GM19438 (cell line): ENCODE data around the gene FNIP1.
"Not testable (repeated sequence)": the region's sequence is repeated elsewhere in the genome, so short reads cannot be mapped to it uniquely, and the experiment has no call there.

Experiments
- ATAC-seq: cut with Tn5 transposase; IDR thresholded peaks from one replicate; pipeline ENCODE4 v1.9.1; 2021; ENCODE audit warnings: low read depth; ENCODE audit not compliant: unreplicated experiment

Gene FNIP1

DNA sequence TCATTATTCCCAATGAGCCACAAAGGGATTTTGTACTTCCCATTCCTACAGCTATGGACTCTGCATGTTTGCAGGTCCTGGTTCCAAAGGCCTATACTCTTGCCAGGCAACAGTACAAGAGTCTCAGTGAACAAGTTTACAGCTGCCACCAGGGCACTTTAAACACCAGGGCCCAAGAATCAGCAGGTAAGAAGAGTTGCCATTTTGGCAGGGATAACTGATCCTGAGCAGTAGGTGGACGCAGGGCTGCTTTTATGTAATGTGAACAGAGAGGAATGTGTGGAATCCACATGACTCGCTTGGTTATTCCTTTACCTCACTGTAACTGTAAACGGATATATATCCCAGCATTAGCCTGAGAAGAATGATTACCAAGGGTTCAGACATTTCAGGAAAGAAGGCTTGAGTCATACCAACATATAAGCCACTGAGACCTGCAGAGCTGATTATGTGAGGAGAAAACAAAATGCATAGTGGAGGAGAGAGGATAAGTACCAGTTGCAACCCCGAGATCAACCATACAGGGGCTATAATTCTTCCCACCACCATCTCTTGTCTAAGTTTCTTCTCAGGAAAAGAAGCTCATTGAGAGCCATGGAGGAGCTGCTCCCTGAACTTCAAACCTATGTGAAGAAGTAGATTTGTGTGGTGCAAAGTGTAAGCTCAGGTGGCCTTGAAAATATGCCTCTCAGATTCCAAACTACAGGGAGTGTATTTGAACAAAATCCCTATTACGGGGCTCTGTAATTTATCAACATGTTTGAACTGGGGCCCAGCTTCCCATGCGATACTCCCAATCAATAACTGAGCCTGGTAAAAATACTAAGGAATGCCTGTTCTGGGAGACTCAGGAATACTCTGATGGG is 186.4 kb downstream of the FNIP1 start:
- ATAC-seq = no peak

DNA sequence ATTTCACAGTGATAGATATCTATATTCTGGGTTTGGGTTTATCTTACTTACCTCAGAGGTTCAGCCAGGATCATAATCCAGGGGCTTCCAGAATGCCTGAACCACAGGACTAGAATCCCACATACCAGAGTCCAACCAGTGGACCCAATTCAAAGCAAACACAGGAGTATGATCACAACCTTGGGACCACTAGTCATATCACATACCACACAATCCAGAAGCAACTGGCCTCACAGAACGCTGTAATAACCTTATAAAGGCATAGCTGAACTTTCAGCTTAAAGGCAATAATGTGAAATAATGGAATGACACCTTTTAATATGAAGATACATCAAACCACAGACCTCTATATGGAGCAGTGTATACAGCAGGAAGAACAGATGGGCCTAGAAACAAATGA is 187.0 kb downstream of the FNIP1 start:
- no peak for ATAC-seq

DNA sequence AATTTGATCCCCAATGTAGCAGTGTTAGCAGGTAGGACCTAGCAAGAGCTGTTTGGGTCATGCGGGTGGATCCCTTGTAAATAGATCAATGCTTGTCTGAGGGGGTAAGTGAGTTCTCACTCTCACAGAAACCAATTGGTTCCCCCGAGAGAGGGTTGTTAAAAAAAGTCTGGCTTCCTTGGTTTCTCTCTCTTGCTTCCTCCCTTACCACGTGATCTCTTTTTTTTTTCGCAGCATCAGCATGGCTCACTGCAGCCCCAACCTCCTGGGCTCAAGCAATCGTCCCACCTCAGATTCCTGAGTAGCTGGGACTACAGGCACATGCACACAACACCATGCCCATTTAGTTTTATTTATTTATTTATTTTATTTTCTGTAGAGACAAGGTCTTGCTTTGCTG is 188.2 kb downstream of the FNIP1 start:
- ATAC-seq = no peak

DNA sequence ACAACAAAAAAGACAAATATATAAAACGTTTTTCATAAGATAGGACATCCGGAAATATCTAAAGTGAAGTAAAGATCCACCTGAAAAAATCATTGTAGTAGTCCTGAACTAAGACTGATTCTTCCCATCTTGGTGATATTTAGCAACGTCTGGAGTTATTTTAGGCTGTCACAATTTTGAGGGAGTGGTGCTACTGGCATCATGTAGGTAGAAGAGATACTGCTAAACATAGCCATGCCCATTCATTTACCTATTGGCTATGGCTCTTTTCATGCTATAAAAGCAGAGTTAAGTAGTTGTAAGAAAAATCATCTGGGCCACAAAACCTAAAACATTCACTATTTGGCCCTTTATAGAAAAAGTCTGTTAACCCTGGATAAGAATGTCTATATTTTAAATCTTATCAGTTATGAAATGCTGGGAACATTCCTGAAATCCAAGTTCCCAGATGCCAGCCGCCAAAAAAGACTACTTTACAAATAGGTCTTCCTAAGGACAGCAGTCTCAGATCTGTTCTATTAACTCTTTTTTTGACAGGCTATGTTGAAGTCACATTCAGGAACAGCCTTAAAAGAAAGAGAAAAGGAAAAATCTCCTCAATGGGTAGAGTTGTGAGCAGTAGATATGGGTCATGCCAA is 188.8 kb downstream of the FNIP1 start:
- ATAC-seq = no peak

DNA sequence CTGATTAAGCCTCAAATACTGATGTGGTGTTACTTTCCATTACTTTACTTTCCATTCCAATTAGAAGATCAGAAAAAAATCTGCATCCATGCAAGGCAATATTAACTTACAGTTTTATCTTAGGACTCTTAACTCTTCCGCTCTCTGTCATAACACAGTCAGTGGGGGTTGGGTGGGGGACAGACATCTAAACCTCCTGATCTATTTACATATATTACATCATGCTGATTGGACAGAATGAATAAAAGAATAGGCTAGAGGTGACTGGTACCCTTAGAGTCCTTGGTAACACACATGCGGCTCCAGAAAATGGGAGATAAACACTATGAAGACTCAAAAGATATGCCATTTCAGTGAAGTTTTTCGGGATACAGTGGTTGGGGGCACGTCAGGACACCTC is 189.4 kb downstream of the FNIP1 start:
- ATAC-seq = no peak

DNA sequence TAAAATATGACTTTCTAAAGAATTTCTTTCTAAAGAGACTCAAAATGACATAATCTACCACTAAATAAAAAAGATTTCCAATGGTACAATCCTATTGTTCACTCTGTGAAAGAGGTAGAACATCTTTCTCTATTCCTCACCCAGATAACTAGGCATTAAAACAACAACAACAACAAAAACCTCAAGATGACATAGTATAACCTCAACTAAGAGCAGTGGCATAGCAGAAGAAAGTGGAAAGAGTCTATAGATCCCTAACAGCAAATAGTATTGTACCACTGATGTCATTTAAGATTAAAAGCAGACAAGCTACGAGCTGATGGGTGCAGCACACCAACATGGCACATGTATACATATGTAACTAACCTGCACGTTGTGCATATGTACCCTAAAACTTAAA is 191.7 kb downstream of the FNIP1 start:
- no peak for ATAC-seq

DNA sequence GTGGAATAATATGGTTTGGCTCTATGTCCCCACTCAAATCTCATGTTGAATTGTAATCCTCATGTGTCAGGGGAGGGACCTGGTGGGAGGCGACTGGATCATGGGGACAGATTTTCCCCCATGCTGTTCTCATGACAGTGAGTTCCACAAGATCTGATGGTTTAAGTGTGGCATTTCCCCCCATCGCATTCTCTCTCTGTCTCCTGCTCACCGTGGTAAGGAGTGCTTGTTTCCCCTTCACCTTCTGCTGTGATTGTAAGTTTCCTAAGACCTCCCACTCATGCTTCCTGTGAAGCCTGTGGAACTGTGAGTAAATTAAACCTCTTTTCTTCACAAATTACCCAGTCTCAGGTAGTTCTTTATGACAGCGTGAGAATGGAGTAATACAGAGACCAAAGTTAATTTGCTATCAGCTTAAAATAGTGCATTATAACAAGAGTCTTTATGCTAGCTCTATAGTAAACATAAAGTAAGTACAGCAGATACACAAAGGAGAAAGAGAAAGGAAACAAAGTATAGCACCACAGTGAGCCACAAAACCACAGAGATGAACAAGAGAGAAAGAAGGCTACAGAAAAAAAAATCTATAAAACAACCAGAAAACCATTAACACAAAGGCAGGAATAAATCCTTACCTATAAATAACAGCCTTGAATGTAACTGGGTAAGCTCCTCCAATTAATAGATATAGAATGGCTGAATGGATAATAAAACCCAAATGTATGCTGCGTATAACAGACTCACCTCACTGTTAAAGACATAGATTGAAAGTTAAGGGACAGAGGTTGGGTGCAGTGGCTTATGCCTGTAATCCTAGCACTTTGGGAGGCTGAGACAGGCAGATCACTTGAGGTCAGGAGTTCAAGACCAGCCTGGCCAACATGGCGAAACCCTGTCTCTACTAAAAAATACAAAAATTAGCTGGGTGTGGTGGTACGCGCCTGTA is 201.5 kb downstream of the FNIP1 start:
- ATAC-seq = no peak

DNA sequence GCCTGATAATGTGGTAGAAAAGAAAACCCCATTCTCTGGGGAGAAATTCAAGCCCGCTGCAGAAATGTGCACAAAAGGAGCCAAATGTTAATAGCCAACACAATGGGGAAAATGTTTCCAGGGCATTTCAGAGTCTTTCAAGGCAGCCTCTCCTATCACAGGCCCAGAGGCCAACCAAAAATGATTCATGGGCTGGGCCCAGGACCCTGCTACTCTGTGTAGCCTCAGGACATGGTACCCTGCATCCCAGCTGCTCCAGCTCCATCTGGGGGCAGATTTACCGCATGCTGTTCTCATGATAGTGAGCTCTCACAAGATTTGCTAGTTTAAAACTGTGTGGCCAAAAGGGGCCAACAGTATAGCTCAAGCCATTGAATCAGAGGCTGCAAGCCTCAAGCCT is 202.9 kb downstream of the FNIP1 start:
- no peak for ATAC-seq

DNA sequence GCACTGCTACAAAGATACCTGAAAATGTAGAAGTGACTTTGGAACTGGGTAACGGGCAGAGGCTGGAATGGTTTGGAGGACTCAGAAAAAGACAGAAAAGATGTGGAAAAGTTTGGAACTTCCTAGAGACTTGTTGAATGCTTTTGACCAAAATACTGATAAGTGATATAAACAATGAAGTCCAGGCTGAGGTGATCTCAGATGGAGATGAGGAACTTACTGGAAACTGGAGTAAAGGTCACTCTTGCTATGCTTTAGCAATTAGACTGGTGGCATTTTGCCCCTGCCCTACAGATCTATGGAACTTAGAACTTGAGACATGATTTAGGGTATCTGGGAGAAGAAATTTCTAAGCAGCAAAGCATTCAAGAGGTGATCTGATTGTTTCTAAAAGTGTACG is 203.4 kb downstream of the FNIP1 start:
- not testable (repeated sequence) for ATAC-seq
